GM23338 (cell line): ENCODE results near the gene SMIM22. TPM values are rescaled to one million over a fixed set of nuclear protein-coding genes. Genes with fewer than 3 reads are reported as not detected.

Experiments used
- ATAC-seq: fragments of 200-7000 bp; cut with Tn5 transposase; 3 replicates; pipeline ENCODE4 v1.9.1; 2020
- DNase-seq: peaks from one replicate; pipeline ENCODE4 v3.0.0-alpha.2; 2015; ENCODE audit warnings: low spot score
- H2AFZ ChIP-seq: fragments of 200-600 bp; sonication (generic); 2 replicates; pipeline ENCODE4 v1.8.0; 2016; ENCODE audit warnings: antibody characterized with exemption, mild to moderate bottlenecking, moderate library complexity
- H3F3A ChIP-seq: fragments of 200-600 bp; sonication (generic); replicated peaks from 2 replicates; pipeline ENCODE4 v1.8.0; 2017; ENCODE audit warnings: antibody characterized with exemption, mixed run types, low read depth
- H3K27ac ChIP-seq: fragments of 200-600 bp; sonication (generic); 2 replicates; pipeline ENCODE4 v1.6.1; 2016; ENCODE audit warnings: low read depth
- H3K27me3 ChIP-seq: fragments of 200-600 bp; sonication (generic); 2 replicates; pipeline ENCODE4 v1.8.0; 2016; ENCODE audit warnings: mild to moderate bottlenecking, mixed run types, moderate library complexity; ENCODE audit not compliant: insufficient read depth
- H3K36me3 ChIP-seq: fragments of 200-600 bp; sonication (generic); 2 replicates; pipeline ENCODE4 v1.8.0; 2016; ENCODE audit warnings: mild to moderate bottlenecking; ENCODE audit not compliant: insufficient read depth
- H3K4me1 ChIP-seq: fragments of 200-600 bp; sonication (generic); 2 replicates; pipeline ENCODE4 v1.8.0; 2016; ENCODE audit warnings: mild to moderate bottlenecking, moderate library complexity; ENCODE audit not compliant: insufficient read depth
- H3K4me2 ChIP-seq: fragments of 200-600 bp; sonication (generic); 2 replicates; pipeline ENCODE4 v1.7.1; 2017; ENCODE audit warnings: mixed run types
- H3K4me3 ChIP-seq: fragments of 200-600 bp; sonication (generic); 2 replicates; pipeline ENCODE4 v1.6.1; 2016; ENCODE audit warnings: mixed run types
- H3K79me2 ChIP-seq: fragments of 200-600 bp; sonication (generic); replicated peaks from 2 replicates; pipeline ENCODE4 v1.8.0; 2017; ENCODE audit warnings: mild to moderate bottlenecking; ENCODE audit not compliant: insufficient read depth
- H3K9me2 ChIP-seq: fragments of 200-600 bp; sonication (generic); 2 replicates; pipeline ENCODE4 v1.8.0; 2017; ENCODE audit not compliant: insufficient read depth
- H4K20me1 ChIP-seq: fragments of 200-600 bp; sonication (generic); replicated peaks from 2 replicates; pipeline ENCODE4 v1.8.0; 2017; ENCODE audit warnings: mild to moderate bottlenecking; ENCODE audit not compliant: insufficient read depth
- H3K27ac Mint-ChIP-seq: 2 replicates; pipeline ENCODE4 v1.8.0; 2020; ENCODE audit warnings: inconsistent platforms, mild to moderate bottlenecking, moderate library complexity, mixed read lengths
- H3K27me3 Mint-ChIP-seq: 3 replicates; pipeline ENCODE4 v1.8.0; 2022; ENCODE audit warnings: low read depth, mild to moderate bottlenecking, moderate library complexity, mixed read lengths, inconsistent platforms; ENCODE audit not compliant: insufficient read depth, poor library complexity
- H3K36me3 Mint-ChIP-seq: 3 replicates; pipeline ENCODE4 v1.8.0; 2021; ENCODE audit warnings: low read depth, mild to moderate bottlenecking, inconsistent platforms, moderate library complexity, mixed read lengths
- H3K4me1 Mint-ChIP-seq: 3 replicates; pipeline ENCODE4 v1.8.0; 2020; ENCODE audit warnings: mild to moderate bottlenecking, inconsistent platforms, mixed read lengths
- H3K4me3 Mint-ChIP-seq: 3 replicates; pipeline ENCODE4 v1.8.0; 2021; ENCODE audit warnings: moderate library complexity, mild to moderate bottlenecking, inconsistent platforms, mixed read lengths
- H3K9me3 Mint-ChIP-seq: 3 replicates; pipeline ENCODE4 v1.8.0; 2020; ENCODE audit warnings: moderate library complexity, mild to moderate bottlenecking, inconsistent platforms, mixed read lengths
- CREB1 ChIP-seq: fragments of 250-450 bp; sonication (Bioruptor Pico); IDR thresholded peaks from 2 replicates; pipeline ENCODE4 v1.5.0; 2020; ENCODE audit warnings: low read depth, mild to moderate bottlenecking, moderate library complexity
- ETS1 ChIP-seq: IDR thresholded peaks from 2 replicates; pipeline ENCODE4 v1.6.1; 2016; ENCODE audit warnings: antibody characterized with exemption
- EZH2 ChIP-seq: fragments of 200-600 bp; sonication (generic); IDR thresholded peaks from one replicate; pipeline ENCODE4 v1.8.0; 2017; ENCODE audit warnings: antibody characterized with exemption, mild to moderate bottlenecking, low read depth; ENCODE audit not compliant: unreplicated experiment
- EZH2phosphoT487 ChIP-seq: fragments of 200-600 bp; sonication (generic); IDR thresholded peaks from one replicate; pipeline ENCODE4 v1.8.1; 2018; ENCODE audit warnings: antibody characterized with exemption; ENCODE audit not compliant: unreplicated experiment
- NANOG ChIP-seq: IDR thresholded peaks from 2 replicates; pipeline ENCODE4 v1.6.1; 2016; ENCODE audit warnings: antibody characterized with exemption, borderline replicate concordance
- POLR2AphosphoS5 ChIP-seq: IDR thresholded peaks from 2 replicates; pipeline ENCODE4 v1.6.1; 2016; ENCODE audit warnings: antibody characterized with exemption, low read depth
- STAT1 ChIP-seq: IDR thresholded peaks from one replicate; pipeline ENCODE4 v1.6.1; 2016; ENCODE audit warnings: antibody characterized with exemption; ENCODE audit not compliant: unreplicated experiment
- ZNF114 ChIP-seq: fragments of 250-450 bp; sonication (Bioruptor Pico); IDR thresholded peaks from 2 replicates; pipeline ENCODE4 v1.5.0; 2020; ENCODE audit warnings: mild to moderate bottlenecking, moderate library complexity
- ZNF331 ChIP-seq: fragments of 250-450 bp; sonication (Bioruptor Pico); IDR thresholded peaks from 2 replicates; pipeline ENCODE4 v1.5.0; 2020; ENCODE audit warnings: low read depth, mild to moderate bottlenecking, moderate library complexity
- polyA plus RNA-seq: library from polyadenylated mRNA; unstranded; fragments of >200 nt; fragmentation: Nextera tagmentation; extraction: Ambion mirVana; gene quantifications from 2 replicates; pipeline ENCODE4 v1.2.1, GENCODE V29; 2016
- total RNA-seq: library from RNA; depleted of rRNA; stranded (reverse); fragments of >200 nt; shearing (Covaris generic); gene quantifications from 2 replicates; pipeline ENCODE4 v1.2.3, GENCODE V29; 2014
- TF ChIP-seq, protein P1 (sequence below): fragments of 250-450 bp; sonication (Bioruptor Pico); IDR thresholded peaks from 2 replicates; pipeline ENCODE4 v1.5.0; 2020; ENCODE audit warnings: mild to moderate bottlenecking, moderate library complexity
- TF ChIP-seq, protein P2 (sequence below), 2 experiments: fragments of 200-600 bp in 1 of 2; sonication (generic) in 1 of 2; conservative IDR thresholded peaks; 2 replicates each; pipeline versions ENCODE4 v1.5.1 to v1.6.1; 2016 to 2017; ENCODE audit warnings: antibody characterized with exemption in 2 of 2, low read depth in 2 of 2, mild to moderate bottlenecking in 2 of 2, moderate library complexity in 1 of 2
- TF ChIP-seq, protein P3 (sequence below): IDR thresholded peaks from one replicate; pipeline ENCODE4 v1.6.1; 2018; ENCODE audit warnings: antibody characterized with exemption; ENCODE audit not compliant: unreplicated experiment

SMIM22 gene
- total and polyA plus RNA-seq, 2 experiments from 2014 or later = 1.4 TPM; not detected in 1

- H3K4me2 ChIP-seq = no peak overlapping the region
- H3K9me3 Mint-ChIP-seq = no peaks in the 10 kb centered on the region
- peaks cover 57% of the 10 kb centered on the region for H3K36me3 ChIP-seq
- peaks cover 27% of the 10 kb centered on the region for H4K20me1 ChIP-seq
- H3K79me2 ChIP-seq = peaks cover 39% of the 10 kb centered on the region
- no peak overlapping the region for H3K27ac Mint-ChIP-seq
- H3K27me3 ChIP-seq = no peaks in the 10 kb centered on the region
- H3K4me1 Mint-ChIP-seq = peaks cover 2% of the 10 kb centered on the region; the same call in 2 of the 3 replicates
- H3K4me1 ChIP-seq = peaks cover 4% of the 10 kb centered on the region
- no peak overlapping the region for H2AFZ ChIP-seq
- H3K27ac ChIP-seq = no peak overlapping the region
- DNase-seq (no peak), ATAC-seq (no peak)
- no peak overlapping the region for H3K4me3 Mint-ChIP-seq
- H3F3A ChIP-seq = peaks cover 17% of the 10 kb centered on the region; the same call in 1 of the 2 replicates
- H3K27me3 Mint-ChIP-seq = peaks cover 2% of the 10 kb centered on the region
- TF ChIP-seq NANOG (no peak), STAT1 (no peak), POLR2AphosphoS5 (no peak), EZH2phosphoT487 (no peak), ZNF114 (CRISPR knock-in tag) (no peak), EZH2 (no peak), ZNF331 (CRISPR knock-in tag) (no peak), ETS1 (no peak), CREB1 (CRISPR knock-in tag) (no peak)
- TF ChIP-seq, protein P1, sequence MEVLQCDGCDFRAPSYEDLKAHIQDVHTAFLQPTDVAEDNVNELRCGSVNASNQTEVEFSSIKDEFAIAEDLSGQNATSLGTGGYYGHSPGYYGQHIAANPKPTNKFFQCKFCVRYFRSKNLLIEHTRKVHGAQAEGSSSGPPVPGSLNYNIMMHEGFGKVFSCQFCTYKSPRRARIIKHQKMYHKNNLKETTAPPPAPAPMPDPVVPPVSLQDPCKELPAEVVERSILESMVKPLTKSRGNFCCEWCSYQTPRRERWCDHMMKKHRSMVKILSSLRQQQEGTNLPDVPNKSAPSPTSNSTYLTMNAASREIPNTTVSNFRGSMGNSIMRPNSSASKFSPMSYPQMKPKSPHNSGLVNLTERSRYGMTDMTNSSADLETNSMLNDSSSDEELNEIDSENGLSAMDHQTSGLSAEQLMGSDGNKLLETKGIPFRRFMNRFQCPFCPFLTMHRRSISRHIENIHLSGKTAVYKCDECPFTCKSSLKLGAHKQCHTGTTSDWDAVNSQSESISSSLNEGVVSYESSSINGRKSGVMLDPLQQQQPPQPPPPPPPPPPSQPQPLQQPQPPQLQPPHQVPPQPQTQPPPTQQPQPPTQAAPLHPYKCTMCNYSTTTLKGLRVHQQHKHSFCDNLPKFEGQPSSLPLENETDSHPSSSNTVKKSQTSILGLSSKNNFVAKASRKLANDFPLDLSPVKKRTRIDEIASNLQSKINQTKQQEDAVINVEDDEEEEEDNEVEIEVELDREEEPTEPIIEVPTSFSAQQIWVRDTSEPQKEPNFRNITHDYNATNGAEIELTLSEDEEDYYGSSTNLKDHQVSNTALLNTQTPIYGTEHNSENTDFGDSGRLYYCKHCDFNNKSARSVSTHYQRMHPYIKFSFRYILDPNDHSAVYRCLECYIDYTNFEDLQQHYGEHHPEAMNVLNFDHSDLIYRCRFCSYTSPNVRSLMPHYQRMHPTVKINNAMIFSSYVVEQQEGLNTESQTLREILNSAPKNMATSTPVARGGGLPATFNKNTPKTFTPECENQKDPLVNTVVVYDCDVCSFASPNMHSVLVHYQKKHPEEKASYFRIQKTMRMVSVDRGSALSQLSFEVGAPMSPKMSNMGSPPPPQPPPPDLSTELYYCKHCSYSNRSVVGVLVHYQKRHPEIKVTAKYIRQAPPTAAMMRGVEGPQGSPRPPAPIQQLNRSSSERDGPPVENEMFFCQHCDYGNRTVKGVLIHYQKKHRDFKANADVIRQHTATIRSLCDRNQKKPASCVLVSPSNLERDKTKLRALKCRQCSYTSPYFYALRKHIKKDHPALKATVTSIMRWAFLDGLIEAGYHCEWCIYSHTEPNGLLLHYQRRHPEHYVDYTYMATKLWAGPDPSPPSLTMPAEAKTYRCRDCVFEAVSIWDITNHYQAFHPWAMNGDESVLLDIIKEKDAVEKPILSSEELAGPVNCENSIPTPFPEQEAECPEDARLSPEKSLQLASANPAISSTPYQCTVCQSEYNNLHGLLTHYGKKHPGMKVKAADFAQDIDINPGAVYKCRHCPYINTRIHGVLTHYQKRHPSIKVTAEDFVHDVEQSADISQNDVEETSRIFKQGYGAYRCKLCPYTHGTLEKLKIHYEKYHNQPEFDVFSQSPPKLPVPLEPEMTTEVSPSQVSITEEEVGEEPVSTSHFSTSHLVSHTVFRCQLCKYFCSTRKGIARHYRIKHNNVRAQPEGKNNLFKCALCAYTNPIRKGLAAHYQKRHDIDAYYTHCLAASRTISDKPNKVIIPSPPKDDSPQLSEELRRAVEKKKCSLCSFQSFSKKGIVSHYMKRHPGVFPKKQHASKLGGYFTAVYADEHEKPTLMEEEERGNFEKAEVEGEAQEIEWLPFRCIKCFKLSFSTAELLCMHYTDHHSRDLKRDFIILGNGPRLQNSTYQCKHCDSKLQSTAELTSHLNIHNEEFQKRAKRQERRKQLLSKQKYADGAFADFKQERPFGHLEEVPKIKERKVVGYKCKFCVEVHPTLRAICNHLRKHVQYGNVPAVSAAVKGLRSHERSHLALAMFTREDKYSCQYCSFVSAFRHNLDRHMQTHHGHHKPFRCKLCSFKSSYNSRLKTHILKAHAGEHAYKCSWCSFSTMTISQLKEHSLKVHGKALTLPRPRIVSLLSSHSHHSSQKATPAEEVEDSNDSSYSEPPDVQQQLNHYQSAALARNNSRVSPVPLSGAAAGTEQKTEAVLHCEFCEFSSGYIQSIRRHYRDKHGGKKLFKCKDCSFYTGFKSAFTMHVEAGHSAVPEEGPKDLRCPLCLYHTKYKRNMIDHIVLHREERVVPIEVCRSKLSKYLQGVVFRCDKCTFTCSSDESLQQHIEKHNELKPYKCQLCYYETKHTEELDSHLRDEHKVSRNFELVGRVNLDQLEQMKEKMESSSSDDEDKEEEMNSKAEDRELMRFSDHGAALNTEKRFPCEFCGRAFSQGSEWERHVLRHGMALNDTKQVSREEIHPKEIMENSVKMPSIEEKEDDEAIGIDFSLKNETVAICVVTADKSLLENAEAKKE = no peak
- TF ChIP-seq, protein P2, sequence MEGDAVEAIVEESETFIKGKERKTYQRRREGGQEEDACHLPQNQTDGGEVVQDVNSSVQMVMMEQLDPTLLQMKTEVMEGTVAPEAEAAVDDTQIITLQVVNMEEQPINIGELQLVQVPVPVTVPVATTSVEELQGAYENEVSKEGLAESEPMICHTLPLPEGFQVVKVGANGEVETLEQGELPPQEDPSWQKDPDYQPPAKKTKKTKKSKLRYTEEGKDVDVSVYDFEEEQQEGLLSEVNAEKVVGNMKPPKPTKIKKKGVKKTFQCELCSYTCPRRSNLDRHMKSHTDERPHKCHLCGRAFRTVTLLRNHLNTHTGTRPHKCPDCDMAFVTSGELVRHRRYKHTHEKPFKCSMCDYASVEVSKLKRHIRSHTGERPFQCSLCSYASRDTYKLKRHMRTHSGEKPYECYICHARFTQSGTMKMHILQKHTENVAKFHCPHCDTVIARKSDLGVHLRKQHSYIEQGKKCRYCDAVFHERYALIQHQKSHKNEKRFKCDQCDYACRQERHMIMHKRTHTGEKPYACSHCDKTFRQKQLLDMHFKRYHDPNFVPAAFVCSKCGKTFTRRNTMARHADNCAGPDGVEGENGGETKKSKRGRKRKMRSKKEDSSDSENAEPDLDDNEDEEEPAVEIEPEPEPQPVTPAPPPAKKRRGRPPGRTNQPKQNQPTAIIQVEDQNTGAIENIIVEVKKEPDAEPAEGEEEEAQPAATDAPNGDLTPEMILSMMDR (conservative IDR thresholded peaks at IDR 0.05; ENCODE audit: low read depth in 2 of 2) = no peak
- TF ChIP-seq, protein P3, sequence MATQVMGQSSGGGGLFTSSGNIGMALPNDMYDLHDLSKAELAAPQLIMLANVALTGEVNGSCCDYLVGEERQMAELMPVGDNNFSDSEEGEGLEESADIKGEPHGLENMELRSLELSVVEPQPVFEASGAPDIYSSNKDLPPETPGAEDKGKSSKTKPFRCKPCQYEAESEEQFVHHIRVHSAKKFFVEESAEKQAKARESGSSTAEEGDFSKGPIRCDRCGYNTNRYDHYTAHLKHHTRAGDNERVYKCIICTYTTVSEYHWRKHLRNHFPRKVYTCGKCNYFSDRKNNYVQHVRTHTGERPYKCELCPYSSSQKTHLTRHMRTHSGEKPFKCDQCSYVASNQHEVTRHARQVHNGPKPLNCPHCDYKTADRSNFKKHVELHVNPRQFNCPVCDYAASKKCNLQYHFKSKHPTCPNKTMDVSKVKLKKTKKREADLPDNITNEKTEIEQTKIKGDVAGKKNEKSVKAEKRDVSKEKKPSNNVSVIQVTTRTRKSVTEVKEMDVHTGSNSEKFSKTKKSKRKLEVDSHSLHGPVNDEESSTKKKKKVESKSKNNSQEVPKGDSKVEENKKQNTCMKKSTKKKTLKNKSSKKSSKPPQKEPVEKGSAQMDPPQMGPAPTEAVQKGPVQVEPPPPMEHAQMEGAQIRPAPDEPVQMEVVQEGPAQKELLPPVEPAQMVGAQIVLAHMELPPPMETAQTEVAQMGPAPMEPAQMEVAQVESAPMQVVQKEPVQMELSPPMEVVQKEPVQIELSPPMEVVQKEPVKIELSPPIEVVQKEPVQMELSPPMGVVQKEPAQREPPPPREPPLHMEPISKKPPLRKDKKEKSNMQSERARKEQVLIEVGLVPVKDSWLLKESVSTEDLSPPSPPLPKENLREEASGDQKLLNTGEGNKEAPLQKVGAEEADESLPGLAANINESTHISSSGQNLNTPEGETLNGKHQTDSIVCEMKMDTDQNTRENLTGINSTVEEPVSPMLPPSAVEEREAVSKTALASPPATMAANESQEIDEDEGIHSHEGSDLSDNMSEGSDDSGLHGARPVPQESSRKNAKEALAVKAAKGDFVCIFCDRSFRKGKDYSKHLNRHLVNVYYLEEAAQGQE = no peak
- peaks cover 85% of the 10 kb centered on the region for H3K36me3 Mint-ChIP-seq
- no peaks in the 10 kb centered on the region for H3K9me2 ChIP-seq
- H3K4me3 ChIP-seq = no peak overlapping the region
Measured at GRCh38 chr16:4840984-4841383, 45.8 kb downstream of the SMIM22 start.
